HCT116 (cell line): ENCODE data around the gene MINDY4.

Experiments used
- EGR1 ChIP-seq: IDR thresholded peaks from 2 replicates; pipeline ENCODE4 v1.6.1; 2012; ENCODE audit warnings: low read depth
- EZH2 ChIP-seq: fragments of 200-600 bp; sonication (generic); IDR thresholded peaks from 2 replicates; pipeline ENCODE4 v1.6.1; 2017; ENCODE audit warnings: antibody characterized with exemption, mixed run types
- POLR2AphosphoS5 ChIP-seq: IDR thresholded peaks from 2 replicates; pipeline ENCODE4 v1.6.1; 2011; ENCODE audit warnings: mild to moderate bottlenecking, low read depth, low read length, moderate library complexity
- RAD21 ChIP-seq: IDR thresholded peaks from 2 replicates; pipeline ENCODE4 v1.6.1; 2012; ENCODE audit warnings: low read depth, mild to moderate bottlenecking
- REST ChIP-seq: IDR thresholded peaks from 2 replicates; pipeline ENCODE4 v1.6.1; 2012; ENCODE audit warnings: low read depth
- SP1 ChIP-seq: IDR thresholded peaks from 2 replicates; pipeline ENCODE4 v1.6.1; 2012; ENCODE audit warnings: low read depth
- TF ChIP-seq, protein P1 (sequence below), 3 experiments: fragments of 200-600 bp in 1 of 3; sonication (generic) in 1 of 3; IDR thresholded peaks in 2 of 3; conservative IDR thresholded peaks in 1 of 3; 2 replicates each; pipeline ENCODE4 v1.5.1; 2012 to 2017; ENCODE audit warnings: low read depth in 2 of 3, low read length in 2 of 3, antibody characterized with exemption in 1 of 3, borderline replicate concordance in 1 of 3, control low read depth in 1 of 3, mild to moderate bottlenecking in 1 of 3, mixed read lengths in 1 of 3, mixed run types in 1 of 3, moderate library complexity in 1 of 3; ENCODE audit not compliant: insufficient read depth in 1 of 3

DNA sequence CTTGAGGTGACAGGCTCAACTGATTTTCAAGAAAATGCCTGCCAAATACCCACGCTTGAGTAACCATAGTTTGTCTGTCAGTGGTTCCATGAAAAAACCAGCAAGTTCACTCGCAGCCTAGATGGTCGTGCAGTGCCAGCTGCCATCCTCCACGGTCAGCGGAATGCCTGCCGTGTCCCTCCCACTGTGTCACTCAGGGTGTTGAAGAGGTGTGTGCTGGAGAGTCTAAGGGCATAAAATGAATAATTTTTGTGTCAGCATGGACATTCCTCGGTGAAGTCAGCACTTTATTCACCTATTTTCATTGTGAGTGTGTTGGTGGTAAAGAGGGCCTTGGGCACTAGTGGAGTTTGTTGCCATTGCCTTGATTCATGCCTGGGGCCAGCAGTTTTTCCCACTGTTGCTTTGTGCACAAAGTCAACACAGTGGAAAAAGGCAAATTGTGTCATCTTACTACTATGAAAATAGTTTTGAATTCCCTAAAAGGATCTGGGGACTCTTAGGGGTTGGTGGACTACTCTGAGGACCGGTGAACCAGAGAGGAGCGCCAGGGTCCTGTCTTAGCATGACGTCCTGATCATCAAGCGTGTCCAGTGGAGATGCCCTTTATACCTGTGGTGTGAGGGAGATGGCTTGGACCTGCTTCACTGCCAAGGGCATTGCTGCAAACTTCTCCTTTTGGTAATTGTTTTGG is 17.6 kb downstream of the MINDY4 start:
- TF ChIP-seq, protein P1, sequence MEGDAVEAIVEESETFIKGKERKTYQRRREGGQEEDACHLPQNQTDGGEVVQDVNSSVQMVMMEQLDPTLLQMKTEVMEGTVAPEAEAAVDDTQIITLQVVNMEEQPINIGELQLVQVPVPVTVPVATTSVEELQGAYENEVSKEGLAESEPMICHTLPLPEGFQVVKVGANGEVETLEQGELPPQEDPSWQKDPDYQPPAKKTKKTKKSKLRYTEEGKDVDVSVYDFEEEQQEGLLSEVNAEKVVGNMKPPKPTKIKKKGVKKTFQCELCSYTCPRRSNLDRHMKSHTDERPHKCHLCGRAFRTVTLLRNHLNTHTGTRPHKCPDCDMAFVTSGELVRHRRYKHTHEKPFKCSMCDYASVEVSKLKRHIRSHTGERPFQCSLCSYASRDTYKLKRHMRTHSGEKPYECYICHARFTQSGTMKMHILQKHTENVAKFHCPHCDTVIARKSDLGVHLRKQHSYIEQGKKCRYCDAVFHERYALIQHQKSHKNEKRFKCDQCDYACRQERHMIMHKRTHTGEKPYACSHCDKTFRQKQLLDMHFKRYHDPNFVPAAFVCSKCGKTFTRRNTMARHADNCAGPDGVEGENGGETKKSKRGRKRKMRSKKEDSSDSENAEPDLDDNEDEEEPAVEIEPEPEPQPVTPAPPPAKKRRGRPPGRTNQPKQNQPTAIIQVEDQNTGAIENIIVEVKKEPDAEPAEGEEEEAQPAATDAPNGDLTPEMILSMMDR (IDR thresholded peaks at IDR 0.05 in 2 of 3, conservative IDR thresholded peaks at IDR 0.05 in 1 of 3; ENCODE audit: borderline replicate concordance in 1 of 3, insufficient read depth in 1 of 3, low read depth in 2 of 3, low read length in 2 of 3): no peak
- TF ChIP-seq SP1 (no peak), EZH2 (no peak), POLR2AphosphoS5 (no peak), EGR1 (no peak), REST (no peak), RAD21 (no peak)
